Endothelial cell of umbilical vein (primary cell): Measurements from ENCODE around the gene GSN. TPM values are rescaled to one million over a fixed set of nuclear protein-coding genes. Genes with fewer than 3 reads are reported as not detected.

Experiments
- BruUV-seq: library from RNA; stranded (reverse); fragments of 400-500 nt; replicated peaks from 2 replicates; lab custom pipeline; 2021; lab: Mats Ljungman, UMichigan
- CTCF ChIA-PET: fragments of 300-600, 350-600 bp; sonication (Branson Sonifier 250); formaldehyde crosslinking; loops from one replicate; lab custom pipeline; 2021; ENCODE audit warnings: antibody characterized with exemption, inconsistent platforms; lab: Charles Lee
- POLR2A ChIA-PET: fragments of 300-600, 350-600 bp; sonication (Branson Sonifier 250); formaldehyde crosslinking; loops from one replicate; lab custom pipeline; 2021; ENCODE audit warnings: antibody characterized with exemption, inconsistent platforms; lab: Charles Lee
- DNase-seq: peaks from one replicate; pipeline ENCODE4 v3.0.0-alpha.2; 2011; ENCODE audit warnings: low read depth, low spot score
- FAIRE-seq: peaks from 2 replicates; lab custom pipeline; 2011; peaks lifted over from hg19 to GRCh38; lab: Jason Lieb, UNC
- H2AFZ ChIP-seq: 2 replicates; pipeline ENCODE4 v1.6.0; 2012; ENCODE audit warnings: low read depth, low read length, control low read depth, inconsistent platforms
- H3K27ac ChIP-seq: 2 replicates; pipeline ENCODE4 v1.5.1; 2011; ENCODE audit warnings: low read depth, mild to moderate bottlenecking, control low read depth, low read length, moderate library complexity; ENCODE audit not compliant: insufficient read depth
- H3K27me3 ChIP-seq, 2 experiments: 2 replicates each; pipeline versions ENCODE4 v1.6.0 to v1.6.1; 2011; ENCODE audit warnings: low read length in 2 of 2, mixed read lengths in 1 of 2; ENCODE audit not compliant: control insufficient read depth in 2 of 2, insufficient read depth in 2 of 2
- H3K36me3 ChIP-seq, 2 experiments: 2 replicates in 1 of 2; 3 replicates in 1 of 2; pipeline ENCODE4 v1.5.1; 2011; ENCODE audit warnings: low read length in 2 of 2, mild to moderate bottlenecking in 1 of 2, moderate library complexity in 1 of 2; ENCODE audit not compliant: control insufficient read depth in 2 of 2, insufficient read depth in 2 of 2; ENCODE audit errors: extremely low read depth in 1 of 2
- H3K4me1 ChIP-seq: 3 replicates; pipeline ENCODE4 v1.5.1; 2011; ENCODE audit warnings: mild to moderate bottlenecking, low read length; ENCODE audit not compliant: control insufficient read depth, insufficient read depth; ENCODE audit errors: extremely low read depth
- H3K4me2 ChIP-seq: 2 replicates; pipeline ENCODE4 v1.6.1; 2011; ENCODE audit warnings: low read length, control low read depth, mixed read lengths; ENCODE audit not compliant: insufficient read depth
- H3K4me3 ChIP-seq, 3 experiments: fragments of 200-600 bp in 1 of 3; sonication (generic), shearing (Covaris generic) in 1 of 3; replicated peaks in 1 of 3; 2 replicates each; pipeline ENCODE4 v1.5.1; 2011 to 2016; ENCODE audit warnings: control low read depth in 3 of 3, low read length in 3 of 3, mild to moderate bottlenecking in 2 of 3, inconsistent platforms in 1 of 3, low read depth in 1 of 3, moderate library complexity in 1 of 3; ENCODE audit not compliant: insufficient read depth in 1 of 3
- H3K79me2 ChIP-seq: 2 replicates; pipeline ENCODE4 v1.6.0; 2012; ENCODE audit warnings: low read length, inconsistent platforms; ENCODE audit not compliant: control insufficient read depth, insufficient read depth
- H3K9ac ChIP-seq: replicated peaks from 2 replicates; pipeline ENCODE3; 2011; ENCODE audit warnings: low read length, control low read depth; ENCODE audit not compliant: insufficient read depth; ENCODE audit errors: extremely low read depth
- H3K9me1 ChIP-seq: replicated peaks from 3 replicates; pipeline ENCODE4 v1.6.0; 2011; ENCODE audit warnings: mild to moderate bottlenecking, low read length; ENCODE audit not compliant: control insufficient read depth, insufficient read depth; ENCODE audit errors: extremely low read depth
- H3K9me3 ChIP-seq: replicated peaks from 2 replicates; pipeline ENCODE4 v1.5.1; 2012; ENCODE audit warnings: low read length, inconsistent platforms; ENCODE audit not compliant: control insufficient read depth, insufficient read depth
- H4K20me1 ChIP-seq: replicated peaks from 2 replicates; pipeline ENCODE3; 2011; ENCODE audit warnings: mild to moderate bottlenecking, low read length; ENCODE audit not compliant: control insufficient read depth, insufficient read depth; ENCODE audit errors: extremely low read depth
- EZH2 ChIP-seq: IDR thresholded peaks from 2 replicates; pipeline ENCODE4 v1.6.1; 2012; ENCODE audit warnings: borderline replicate concordance, low read depth, mild to moderate bottlenecking, moderate library complexity, low read length, inconsistent platforms; ENCODE audit not compliant: severe bottlenecking
- FOS ChIP-seq: IDR thresholded peaks from 2 replicates; pipeline ENCODE4 v1.6.1; 2011; ENCODE audit warnings: mild to moderate bottlenecking, low read length, moderate library complexity, borderline replicate concordance; ENCODE audit not compliant: insufficient read depth
- GATA2 ChIP-seq: IDR thresholded peaks from 2 replicates; pipeline ENCODE4 v1.7.0; 2011; ENCODE audit warnings: low read depth, mild to moderate bottlenecking, moderate library complexity, mixed read lengths, low read length; ENCODE audit not compliant: insufficient read length, insufficient read depth
- JUN ChIP-seq: IDR thresholded peaks from 2 replicates; pipeline ENCODE4 v1.6.1; 2011; ENCODE audit warnings: borderline replicate concordance, low read depth; ENCODE audit not compliant: insufficient read length, insufficient read depth
- MYC ChIP-seq: IDR thresholded peaks from one replicate; pipeline ENCODE4 v1.6.1; 2011; ENCODE audit warnings: mild to moderate bottlenecking, low read depth, low read length
- POLR2A ChIP-seq: IDR thresholded peaks from 2 replicates; pipeline ENCODE4 v1.6.1; 2012; ENCODE audit warnings: low read depth, mild to moderate bottlenecking, control low read depth, low read length
- POLR2AphosphoS5 ChIP-seq: IDR thresholded peaks from 2 replicates; pipeline ENCODE4 v1.6.1; 2012; ENCODE audit warnings: low read depth, mild to moderate bottlenecking, control low read depth, low read length, moderate library complexity; ENCODE audit not compliant: insufficient read depth
- dilution Hi-C: fragments of 300-500 bp; cut with MboI; formaldehyde crosslinking; loops from one replicate; pipeline ENCODE4 v1.15.0; 2019; ENCODE audit warnings: low sequenced_read_pairs; ENCODE audit not compliant: extremely low pct_ligation_motif_present
- intact Hi-C: fragments of 100-400 bp; cut with micrococcal nuclease; formaldehyde crosslinking; loops from one replicate; pipeline ENCODE4 v1.10.0; 2022
- polyA plus RNA-seq, 4 experiments: library from polyadenylated mRNA; depleted of rRNA in 3 of 4; stranded (reverse) in 3 of 4; unstranded in 1 of 4; fragments of >200 nt; gene quantifications; 2 replicates each; pipeline versions ENCODE4 v1.2.1 to v1.2.3, GENCODE V29; 2011 to 2012; ENCODE audit warnings: missing spikeins in 1 of 4
- total RNA-seq: library from RNA; stranded (reverse); gene quantifications from 2 replicates; pipeline ENCODE4 v1.2.3, GENCODE V29; 2021
- TF ChIP-seq, protein P1 (sequence below): IDR thresholded peaks from 2 replicates; pipeline ENCODE4 v1.6.1; 2011; ENCODE audit not compliant: insufficient read depth, insufficient read length
- TF ChIP-seq, protein P2 (sequence below), 2 donors: IDR thresholded peaks; 1 replicate in 1 of 2; 2 replicates in 1 of 2; pipeline ENCODE4 v1.5.1; 2011; ENCODE audit warnings: low read length in 2 of 2, mild to moderate bottlenecking in 2 of 2, moderate library complexity in 2 of 2, control low read depth in 1 of 2, inconsistent platforms in 1 of 2, low read depth in 1 of 2; ENCODE audit not compliant: insufficient read depth in 1 of 2; ENCODE audit errors: extremely low read depth in 1 of 2

The GSN gene
- total and polyA plus RNA-seq, 2 donors (not counting 3 experiments of a cell fraction or from before 2014, with no cell fraction given) = 130 to 232 TPM

DNA sequence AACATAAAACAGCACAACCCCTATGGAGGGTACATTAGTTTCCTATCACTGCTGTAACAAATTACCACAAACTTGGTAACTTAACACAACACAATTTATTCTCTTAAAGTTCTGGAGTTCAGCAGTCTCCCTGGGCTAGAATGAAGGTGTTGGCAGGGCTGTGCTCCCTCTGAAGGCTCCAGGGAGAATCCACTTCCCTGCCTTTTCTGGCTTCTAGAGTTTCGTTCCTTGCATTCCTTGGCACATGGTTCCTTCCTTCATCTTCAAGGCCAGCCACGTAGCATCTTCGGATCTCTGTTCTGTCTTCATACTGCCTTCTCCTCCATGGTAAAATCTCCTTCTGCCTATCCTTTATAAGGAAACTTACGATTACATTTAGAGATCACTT lies 25.0 kb upstream of the GSN start:
- DNase-seq (no peak), FAIRE-seq (no peak)
- no peaks in the 10 kb centered on the region for H3K4me1 ChIP-seq
- intact Hi-C loops (no loop called here), dilution Hi-C loops (no loop called here)
- H3K27ac ChIP-seq = no peak overlapping the region
- H3K9me3 ChIP-seq = no peaks in the 10 kb centered on the region
- no TSS peak for BruUV-seq
- no peak overlapping the region for H2AFZ ChIP-seq
- H3K36me3 ChIP-seq = no peaks in the 10 kb centered on the region
- POLR2A ChIA-PET = no interaction called here
- no peaks in the 10 kb centered on the region for H3K79me2 ChIP-seq
- TF ChIP-seq, protein P1, sequence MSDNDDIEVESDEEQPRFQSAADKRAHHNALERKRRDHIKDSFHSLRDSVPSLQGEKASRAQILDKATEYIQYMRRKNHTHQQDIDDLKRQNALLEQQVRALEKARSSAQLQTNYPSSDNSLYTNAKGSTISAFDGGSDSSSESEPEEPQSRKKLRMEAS = no peak
- H3K9ac ChIP-seq = no peak overlapping the region
- peaks cover 0 to 3% of the 10 kb centered on the region in 2 experiments for H3K27me3 ChIP-seq
- H3K4me3 ChIP-seq = no peak overlapping the region
- H3K9me1 ChIP-seq = no peaks in the 10 kb centered on the region
- no peaks in the 10 kb centered on the region for H4K20me1 ChIP-seq
- H3K4me2 ChIP-seq = no peak overlapping the region
- CTCF ChIA-PET = interaction anchor here (1.4 to 2.1 kb wide), 3 partner anchors 8 to 26 kb away, joined by 3 to 5 read pairs (median 5); partner anchors contain the start of gene GSN

DNA sequence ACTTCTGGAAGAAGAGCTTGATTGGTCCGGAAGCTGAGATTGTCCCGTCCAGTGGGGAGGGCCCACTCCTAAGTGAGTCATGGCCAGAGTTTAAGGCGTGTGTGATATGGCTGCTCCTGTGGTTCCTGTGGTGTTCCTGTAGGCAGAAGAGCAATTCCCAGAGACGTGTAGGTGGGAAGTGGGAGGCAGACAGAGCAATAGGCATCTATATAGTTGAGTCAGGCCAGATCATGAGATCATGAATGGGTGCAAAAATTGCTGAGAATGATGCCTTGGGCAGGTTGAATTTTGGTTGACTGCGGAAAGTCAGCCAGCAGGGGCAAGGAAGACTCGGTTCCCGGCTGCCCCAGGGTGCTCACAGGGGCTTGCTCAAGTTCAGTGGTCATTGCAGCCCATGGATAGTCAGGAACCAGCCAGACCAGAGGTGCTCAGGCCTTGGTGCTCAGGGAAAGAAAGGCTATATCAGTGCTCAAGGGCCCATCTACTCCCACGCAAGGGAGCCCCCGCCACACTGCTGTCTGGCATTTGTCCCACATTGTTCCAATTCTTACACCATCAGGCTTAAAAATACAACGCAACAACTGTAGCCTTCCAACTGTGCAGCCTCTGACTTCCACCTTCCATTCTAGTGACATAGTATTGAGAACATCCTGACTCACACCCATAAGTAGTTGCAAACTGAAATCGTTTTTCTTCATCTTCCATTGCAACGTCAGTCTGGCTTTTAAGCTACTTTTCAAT lies 21.0 kb upstream of the GSN start:
- Histone ChIP-seq H3K4me3 (no peak overlapping the region), H3K9me3 (no peaks in the 10 kb centered on the region), H3K36me3 (no peaks in the 10 kb centered on the region), H3K4me2 (no peak overlapping the region), H3K4me1 (no peaks in the 10 kb centered on the region), H2AFZ (no peak overlapping the region), H3K9me1 (no peaks in the 10 kb centered on the region), H4K20me1 (no peaks in the 10 kb centered on the region), H3K27me3 (peaks cover 0 to under 1% of the 10 kb centered on the region in 2 experiments), H3K79me2 (no peaks in the 10 kb centered on the region), H3K9ac (no peak overlapping the region), H3K27ac (no peak overlapping the region)
- BruUV-seq = no TSS peak
- DNase-seq = no peak
- no peak for FAIRE-seq
- TF ChIP-seq, protein P2, sequence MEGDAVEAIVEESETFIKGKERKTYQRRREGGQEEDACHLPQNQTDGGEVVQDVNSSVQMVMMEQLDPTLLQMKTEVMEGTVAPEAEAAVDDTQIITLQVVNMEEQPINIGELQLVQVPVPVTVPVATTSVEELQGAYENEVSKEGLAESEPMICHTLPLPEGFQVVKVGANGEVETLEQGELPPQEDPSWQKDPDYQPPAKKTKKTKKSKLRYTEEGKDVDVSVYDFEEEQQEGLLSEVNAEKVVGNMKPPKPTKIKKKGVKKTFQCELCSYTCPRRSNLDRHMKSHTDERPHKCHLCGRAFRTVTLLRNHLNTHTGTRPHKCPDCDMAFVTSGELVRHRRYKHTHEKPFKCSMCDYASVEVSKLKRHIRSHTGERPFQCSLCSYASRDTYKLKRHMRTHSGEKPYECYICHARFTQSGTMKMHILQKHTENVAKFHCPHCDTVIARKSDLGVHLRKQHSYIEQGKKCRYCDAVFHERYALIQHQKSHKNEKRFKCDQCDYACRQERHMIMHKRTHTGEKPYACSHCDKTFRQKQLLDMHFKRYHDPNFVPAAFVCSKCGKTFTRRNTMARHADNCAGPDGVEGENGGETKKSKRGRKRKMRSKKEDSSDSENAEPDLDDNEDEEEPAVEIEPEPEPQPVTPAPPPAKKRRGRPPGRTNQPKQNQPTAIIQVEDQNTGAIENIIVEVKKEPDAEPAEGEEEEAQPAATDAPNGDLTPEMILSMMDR (IDR thresholded peaks at IDR 0.05; ENCODE audit: extremely low read depth in 1 of 2, insufficient read depth in 1 of 2, low read depth in 1 of 2, low read length in 2 of 2) = no peak
- no peak for TF ChIP-seq POLR2A
- TF ChIP-seq GATA2 = no peak
- TF ChIP-seq POLR2AphosphoS5 = no peak
- no peak for TF ChIP-seq FOS
- no peak for TF ChIP-seq MYC
- TF ChIP-seq, protein P1 = no peak
- TF ChIP-seq JUN = no peak
- no peak for TF ChIP-seq EZH2
- intact Hi-C loops = no loop called here
- dilution Hi-C loops = no loop called here
- POLR2A ChIA-PET = no interaction called here
- CTCF ChIA-PET = interaction anchor here (0.9 to 2.5 kb wide), 7 partner anchors 8 to 153 kb away, joined by 3 to 8 read pairs (median 4); no protein-coding TSS in a partner anchor
